Left colon (tissue), 2 donors: ENCODE measurements around the gene C3orf70. TPM values are rescaled to one million over a fixed set of nuclear protein-coding genes. Genes with fewer than 3 reads are reported as not detected.

Experiments
- ATAC-seq: fragments of 200-7000 bp; cut with Tn5 transposase; one replicate; pipeline ENCODE4 v1.9.1; 2020; ENCODE audit warnings: mild to moderate bottlenecking, moderate library complexity
- DNase-seq, 2 donors: peaks; one replicate each; pipeline ENCODE4 v3.0.0-alpha.2; 2020
- intact Hi-C, 2 donors: fragments of 100-400 bp; cut with DNase I in 1 of 2; cut with micrococcal nuclease in 1 of 2; formaldehyde crosslinking; loops; one replicate each; pipeline versions ENCODE4 v1.11.2 to v1.14.0; 2022; cut with DNase I, micrococcal nuclease
- long read RNA-seq: library from polyadenylated mRNA; unstranded; transcript quantifications from one replicate; pipeline ENCODE4 v2.0.0, GENCODE V29; 2021
- total RNA-seq, 2 donors: library from RNA; stranded (reverse); fragmentation: NEBNext Ultra II Directional; extraction: Animal tissue kit (Norgen Biotek cat#: 25700); gene quantifications; one replicate each; pipeline ENCODE4 v1.2.1, GENCODE V29; 2021
- donor health status: DM: no; HTN: no; CAD: no.
- donor health status: DM: yes; HTN: yes; CAD: no.

C3orf70 gene
- 10 to 100 TPM; 13.7 to 15.6 TPM for total RNA-seq
- long read RNA-seq, full-length matches to known transcripts: 1 of 7 reads
- long read RNA-seq, partial matches to known transcripts: 0 of 7 reads
- long read RNA-seq, other reads (novel, unspliced or antisense): 6 of 7 reads

- DNase-seq (peak; percentile 51 to 73), ATAC-seq (peak; percentile 91)
- intact Hi-C loops: no loop called here
Observed at GRCh38 chr3:185152410-185153170, at the start of gene C3orf70. TSS of gene C3orf70 (minus strand) at chr3:185153060. CDS start at chr3:185152823, 237 bp downstream.

- no peak for ATAC-seq
- intact Hi-C loops: no loop called here
- no peak for DNase-seq
Observed at GRCh38 chr3:185200639-185201038, 47.8 kb upstream of the C3orf70 start.

- intact Hi-C loops: no loop called here
- ATAC-seq (no peak), DNase-seq (no peak)
Observed at GRCh38 chr3:185199671-185200070, 46.8 kb upstream of the C3orf70 start.

- ATAC-seq (no peak), DNase-seq (no peak)
- intact Hi-C loops: no loop called here
Observed at GRCh38 chr3:185199206-185199605, 46.3 kb upstream of the C3orf70 start.

GRCh38 chr3:185197068-185197467 lies 44.2 kb upstream of the C3orf70 start:
- ATAC-seq (no peak), DNase-seq (no peak)
- intact Hi-C loops: no loop called here

- no peak for DNase-seq
- no peak for ATAC-seq
- intact Hi-C loops: no loop called here
Observed at GRCh38 chr3:185195652-185196051, 42.8 kb upstream of the C3orf70 start.

- DNase-seq: no peak
- intact Hi-C loops: no loop called here
- no peak for ATAC-seq
Observed at GRCh38 chr3:185188816-185189215, 36.0 kb upstream of the C3orf70 start.

GRCh38 chr3:185187391-185187790 lies 34.5 kb upstream of the C3orf70 start:
- DNase-seq (no peak), ATAC-seq (no peak)
- intact Hi-C loops: no loop called here

- no peak for ATAC-seq
- intact Hi-C loops: loop anchor here in 1 of 2 donors (5.0 to 10.0 kb wide), 2 partner anchors 105 to 302 kb away; no protein-coding TSS in a partner anchor
- DNase-seq: peak in 1 of 2 donors; percentile 52
Observed at GRCh38 chr3:185176750-185177359, 24.0 kb upstream of the C3orf70 start.

- intact Hi-C loops: loop anchor here in 1 of 2 donors (5.0 to 10.0 kb wide), 2 partner anchors 103 to 301 kb away; no protein-coding TSS in a partner anchor
- DNase-seq: peak; percentile 69 to 90
- peak; percentile 97 for ATAC-seq
Observed at GRCh38 chr3:185175370-185175987, 22.6 kb upstream of the C3orf70 start.

GRCh38 chr3:185172086-185173049 lies 19.5 kb upstream of the C3orf70 start:
- no peak for DNase-seq
- intact Hi-C loops: loop anchor here in 1 of 2 donors (10.0 kb wide), 1 partner anchor 298 kb away; no protein-coding TSS in a partner anchor
- no peak for ATAC-seq

GRCh38 chr3:185164428-185165217 lies 11.8 kb upstream of the C3orf70 start:
- ATAC-seq: peak; percentile 55
- intact Hi-C loops: no loop called here
- no peak for DNase-seq

- ATAC-seq (no peak), DNase-seq (no peak)
- intact Hi-C loops: no loop called here
Observed at GRCh38 chr3:185162634-185163033, 9.8 kb upstream of the C3orf70 start.

GRCh38 chr3:185161761-185162160 lies 8.9 kb upstream of the C3orf70 start:
- intact Hi-C loops: no loop called here
- no peak for ATAC-seq
- no peak for DNase-seq

- intact Hi-C loops: no loop called here
- no peak for ATAC-seq
- no peak for DNase-seq
Observed at GRCh38 chr3:185157347-185157746, 4.5 kb upstream of the C3orf70 start.

GRCh38 chr3:185155678-185156077 lies 2.8 kb upstream of the C3orf70 start:
- DNase-seq (no peak), ATAC-seq (no peak)
- intact Hi-C loops: no loop called here

- ATAC-seq: no peak
- intact Hi-C loops: no loop called here
- no peak for DNase-seq
Observed at GRCh38 chr3:185153861-185154629, 1.2 kb upstream of the C3orf70 start.
